Fibroblast of mammary gland (primary cell): Measurements from ENCODE around the gene GRK5.

Experiments used
- DNase-seq: peaks from one replicate; pipeline ENCODE4 v3.0.0-alpha.2; 2010; ENCODE audit warnings: low read depth
- H3K4me3 ChIP-seq: 2 replicates; pipeline ENCODE4 v1.5.1; 2011; ENCODE audit warnings: low read depth, mild to moderate bottlenecking, low read length, moderate library complexity; ENCODE audit not compliant: control insufficient read depth
- TF ChIP-seq, protein P1 (sequence below): conservative IDR thresholded peaks from 2 replicates; pipeline ENCODE4 v1.5.1; 2011; ENCODE audit warnings: low read depth, low read length, inconsistent platforms; ENCODE audit not compliant: control insufficient read depth, insufficient read depth

GRK5 gene

DNA sequence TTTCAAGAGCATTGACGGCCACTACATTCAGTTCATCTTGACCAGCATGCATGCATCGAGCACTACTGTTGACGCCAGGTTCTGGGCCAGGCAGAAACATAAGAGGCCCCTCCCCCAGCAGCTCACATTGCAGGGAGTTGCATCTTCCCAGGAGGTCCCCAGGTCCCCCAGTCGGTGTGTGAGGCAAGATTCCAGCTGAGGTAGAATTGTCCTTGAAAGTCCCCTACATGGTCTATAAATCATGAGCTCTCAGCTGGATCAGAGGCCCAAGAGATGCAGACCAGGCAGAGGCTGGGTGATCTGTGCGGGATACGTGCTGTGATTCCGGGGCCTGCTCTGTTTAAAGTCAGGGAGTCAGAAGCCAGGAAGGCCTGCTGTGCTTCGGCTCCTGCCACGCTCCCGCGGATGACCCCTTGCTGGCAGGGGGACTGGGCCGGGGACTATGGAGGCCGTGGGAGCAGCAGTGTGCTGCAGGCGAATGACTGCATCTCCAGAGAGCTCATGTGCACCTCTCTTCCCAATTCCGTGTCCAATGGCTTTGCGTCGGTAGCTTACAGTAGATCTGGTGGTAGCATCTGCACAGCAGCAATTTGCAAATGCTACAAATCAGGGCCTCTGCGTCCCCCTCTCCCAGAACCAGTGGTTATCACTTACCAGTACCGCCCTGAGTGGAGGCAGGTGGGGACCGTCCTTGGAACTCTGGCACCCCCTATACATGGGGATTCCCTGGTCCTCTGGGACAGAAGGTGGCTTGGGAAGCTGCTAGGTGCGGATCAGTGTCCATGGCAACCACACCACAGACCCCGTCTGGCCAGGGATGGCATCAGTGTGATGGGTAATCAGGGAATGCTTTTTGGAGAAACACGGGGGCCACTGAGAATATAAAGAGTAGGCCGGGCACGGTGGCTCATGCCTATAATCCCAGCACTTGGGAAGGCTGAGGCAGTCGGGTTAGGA lies 241.5 kb downstream of the GRK5 start:
- DNase-seq = no peak
- TF ChIP-seq, protein P1, sequence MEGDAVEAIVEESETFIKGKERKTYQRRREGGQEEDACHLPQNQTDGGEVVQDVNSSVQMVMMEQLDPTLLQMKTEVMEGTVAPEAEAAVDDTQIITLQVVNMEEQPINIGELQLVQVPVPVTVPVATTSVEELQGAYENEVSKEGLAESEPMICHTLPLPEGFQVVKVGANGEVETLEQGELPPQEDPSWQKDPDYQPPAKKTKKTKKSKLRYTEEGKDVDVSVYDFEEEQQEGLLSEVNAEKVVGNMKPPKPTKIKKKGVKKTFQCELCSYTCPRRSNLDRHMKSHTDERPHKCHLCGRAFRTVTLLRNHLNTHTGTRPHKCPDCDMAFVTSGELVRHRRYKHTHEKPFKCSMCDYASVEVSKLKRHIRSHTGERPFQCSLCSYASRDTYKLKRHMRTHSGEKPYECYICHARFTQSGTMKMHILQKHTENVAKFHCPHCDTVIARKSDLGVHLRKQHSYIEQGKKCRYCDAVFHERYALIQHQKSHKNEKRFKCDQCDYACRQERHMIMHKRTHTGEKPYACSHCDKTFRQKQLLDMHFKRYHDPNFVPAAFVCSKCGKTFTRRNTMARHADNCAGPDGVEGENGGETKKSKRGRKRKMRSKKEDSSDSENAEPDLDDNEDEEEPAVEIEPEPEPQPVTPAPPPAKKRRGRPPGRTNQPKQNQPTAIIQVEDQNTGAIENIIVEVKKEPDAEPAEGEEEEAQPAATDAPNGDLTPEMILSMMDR = no peak
- no peak overlapping the region for H3K4me3 ChIP-seq

DNA sequence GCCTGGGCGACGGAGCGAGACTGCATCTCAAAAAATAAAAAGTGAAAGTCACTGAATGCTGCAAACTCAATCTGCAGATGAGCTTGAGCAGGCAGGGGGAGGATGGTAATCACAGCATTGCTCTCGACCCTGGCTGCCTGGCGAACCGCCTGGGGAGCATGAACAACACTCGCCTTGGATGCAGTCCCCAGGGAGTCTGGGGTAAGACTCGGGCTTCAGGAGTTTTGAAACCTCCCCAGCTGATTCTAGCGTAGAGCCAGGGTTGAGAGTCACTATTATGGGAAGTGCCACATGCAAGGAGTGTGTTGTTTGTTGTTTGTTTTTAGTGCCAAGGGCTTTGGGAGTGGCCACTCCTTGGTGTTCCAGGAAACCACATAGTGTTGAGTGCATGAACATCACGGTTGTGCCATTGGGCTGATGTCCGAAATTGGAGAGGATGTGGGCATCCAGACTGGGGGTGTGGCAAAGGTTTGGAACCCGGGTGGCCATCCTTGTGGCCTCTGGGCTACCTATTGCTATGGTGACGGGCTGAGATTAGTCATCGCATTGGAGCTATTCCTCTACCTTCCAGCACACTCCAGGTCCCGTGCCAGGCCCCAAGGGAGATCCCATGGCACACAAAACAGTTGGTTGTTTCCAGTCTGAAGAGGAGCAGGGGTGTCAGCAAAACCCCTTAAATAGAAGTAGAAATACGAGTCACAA lies 242.5 kb downstream of the GRK5 start:
- TF ChIP-seq, protein P1 = no peak
- no peak overlapping the region for H3K4me3 ChIP-seq
- DNase-seq = peak; percentile 95

DNA sequence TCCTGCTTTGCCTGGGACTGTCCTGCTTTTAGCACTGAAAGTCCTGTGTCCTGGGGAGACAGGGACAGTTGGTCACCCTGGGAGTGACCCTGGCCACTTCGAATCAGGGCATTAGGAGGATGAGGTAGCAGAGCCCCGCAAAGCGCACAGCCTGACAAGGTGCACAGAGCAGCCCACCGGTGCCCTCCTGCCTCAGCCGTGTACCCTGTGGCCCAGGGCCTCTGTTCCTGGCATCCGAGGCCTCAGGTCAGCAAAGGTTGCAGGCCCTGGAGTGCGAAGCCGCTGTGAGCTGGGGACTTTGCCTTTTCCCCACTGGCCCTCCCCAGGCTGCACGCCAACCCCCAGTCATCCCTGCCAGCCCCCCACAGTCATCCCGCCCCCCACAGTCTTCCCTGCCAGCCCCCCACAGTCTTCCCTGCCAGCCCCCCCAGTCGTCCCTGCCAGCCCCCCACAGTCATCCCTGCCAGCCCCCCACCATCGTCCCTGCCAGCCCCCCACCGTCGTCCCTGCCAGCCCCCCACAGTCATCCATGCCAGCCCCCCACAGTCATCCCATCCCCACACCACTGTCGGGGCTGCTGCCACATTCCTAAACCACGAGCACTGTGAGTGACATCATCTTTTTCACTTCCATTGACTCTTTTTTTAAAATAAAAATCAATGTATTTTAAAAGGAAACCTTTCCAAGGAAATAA lies 243.4 kb downstream of the GRK5 start:
- DNase-seq = peak; percentile 55
- H3K4me3 ChIP-seq = no peak overlapping the region
- TF ChIP-seq, protein P1 = no peak

DNA sequence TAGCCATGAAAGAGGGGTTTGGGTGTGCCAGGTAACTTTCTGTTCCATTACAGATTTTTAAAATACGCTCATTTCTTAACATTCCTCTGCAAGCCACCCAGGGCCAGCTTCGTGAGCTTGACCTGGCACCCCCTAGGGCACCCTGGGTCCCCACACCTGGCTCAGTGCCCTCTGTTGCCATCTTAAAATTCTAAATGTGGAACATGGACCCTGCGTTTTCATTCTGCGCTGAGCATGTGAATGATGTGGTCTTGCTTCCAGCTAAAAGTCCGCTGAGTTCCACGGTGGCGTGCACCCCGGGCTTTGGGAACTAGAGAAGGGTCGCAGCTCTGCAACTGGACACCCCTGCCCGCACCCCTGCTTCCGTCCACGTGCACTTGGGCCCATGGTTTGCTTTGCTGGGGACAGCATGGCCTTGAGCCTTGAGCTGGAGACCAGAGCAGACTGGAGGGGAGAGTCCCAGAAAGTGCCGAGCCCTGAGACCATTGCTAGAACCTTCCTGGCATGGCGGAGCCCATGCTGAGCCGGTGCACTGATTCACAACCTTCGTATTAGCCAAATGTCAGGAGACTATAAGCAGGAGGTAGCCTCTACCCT lies 244.0 kb downstream of the GRK5 start:
- TF ChIP-seq, protein P1 = no peak
- no peak for DNase-seq
- H3K4me3 ChIP-seq = no peak overlapping the region

DNA sequence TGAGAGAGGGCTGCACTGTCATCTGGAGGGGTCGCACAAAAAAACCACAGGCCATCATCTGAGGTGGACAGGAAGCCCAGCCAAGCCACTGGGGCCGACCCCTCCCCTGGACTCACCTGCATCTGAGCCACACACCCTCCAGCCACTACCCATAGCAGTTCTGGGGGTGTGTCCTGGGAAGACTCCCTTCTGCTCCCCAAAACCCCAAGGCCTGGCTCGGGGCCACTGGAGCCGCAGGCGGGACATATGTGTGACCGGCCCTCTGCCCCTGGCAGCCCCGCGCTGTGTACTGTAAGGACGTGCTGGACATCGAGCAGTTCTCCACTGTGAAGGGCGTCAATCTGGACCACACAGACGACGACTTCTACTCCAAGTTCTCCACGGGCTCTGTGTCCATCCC lies 245.0 kb downstream of the GRK5 start:
- no peak for DNase-seq

More for the DNA sequence above, 245.0 kb downstream of the GRK5 start:
- no peak overlapping the region for H3K4me3 ChIP-seq
- TF ChIP-seq, protein P1 = no peak
